ENCODE data around the gene FOXN3. TPM values are rescaled to one million over a fixed set of nuclear protein-coding genes. Genes with fewer than 3 reads are reported as not detected.

The FOXN3 gene
- total and polyA plus RNA-seq, 10 of the 15 experiments (the other 5 are each of a cell fraction or from before 2014, with no cell fraction given), result 4.5 to 68.9 (median 29.7) TPM

GRCh38 chr14:89194376-89194775 is 222.7 kb downstream of the FOXN3 start (continued):
- TF ChIP-seq CHD4 (IDR thresholded peaks at IDR 0.05) (no peak), ZNF592 (IDR thresholded peaks at IDR 0.05) (no peak)

GRCh38 chr14:89190765-89191513 is 226.1 kb downstream of the FOXN3 start:
- Histone ChIP-seq H3K27ac (ENCODE audit: control insufficient read depth, insufficient read depth) (no peak overlapping the region), H3K27me3 (replicated peaks in 1 of 2; ENCODE audit: control insufficient read depth in 2 of 2, insufficient read depth in 2 of 2, low read length in 1 of 2) (no peaks in the 10 kb centered on the region), H3K4me3 (no peak overlapping the region), H3K9me3 (replicated peaks; ENCODE audit: control insufficient read depth, insufficient read depth, low read length) (no peaks in the 10 kb centered on the region; the same call in 2 of the 3 replicates), H3K79me2 (ENCODE audit: control insufficient read depth, insufficient read depth, low read length) (no peaks in the 10 kb centered on the region), H3K4me2 (ENCODE audit: control insufficient read depth, insufficient read depth) (no peak overlapping the region), H3K36me3 (ENCODE audit: control insufficient read depth in 2 of 2, insufficient read depth in 2 of 2, low read length in 1 of 2) (peaks cover 3 to 12% of the 10 kb centered on the region in 2 experiments; a peak in 3 of 4 replicates), H3K4me1 (ENCODE audit: control insufficient read depth, insufficient read depth, low read length) (peaks cover 7% of the 10 kb centered on the region), H3K9ac (ENCODE audit: control insufficient read depth, insufficient read depth, low read length) (no peak overlapping the region), H4K20me1 (ENCODE audit: control insufficient read depth, insufficient read depth) (no peaks in the 10 kb centered on the region), H2AFZ (ENCODE audit: control insufficient read depth, low read depth, low read length) (no peak overlapping the region)
- ATAC-seq, result no peak
- TF ChIP-seq REST (IDR thresholded peaks at IDR 0.05; ENCODE audit: low read depth, low read length) (no peak), BMI1 (IDR thresholded peaks at IDR 0.05; ENCODE audit: borderline replicate concordance) (peak; percentile 51; the same call in 1 of the 2 replicates)
- no peak for FAIRE-seq
- intact Hi-C loops (cut with micrococcal nuclease; ENCODE audit: unreplicated experiment) (no loop called here), in situ Hi-C loops (cut with MboI) (no loop called here)
- ChIA-PET POLR2A (no interaction called here), CTCF (no interaction called here), RAD21 (ENCODE audit: unreplicated experiment) (no interaction called here), SMC1A (ENCODE audit: uncharacterized antibody, unreplicated experiment) (interaction anchor here (1.1 kb wide), 1 partner anchor 21 kb away, joined by 3 read pairs; no protein-coding TSS in a partner anchor)
- BruUV-seq (replicated peaks), result no TSS peak
- 95% methylated on average over 11 of the region's 11 CpGs for WGBS (ENCODE audit: insufficient coverage, insufficient replicate concordance, low lambda C conversion rate, missing lambda C conversion rate)
- no peak for DNase-seq (ENCODE audit: low read depth, low spot score)
